Panc1 (cell line): Measurements from ENCODE around the gene GTSE1. TPM values are rescaled to one million over a fixed set of nuclear protein-coding genes. Genes with fewer than 3 reads are reported as not detected.

Experiments
- ATAC-seq: fragments of 200-7000 bp; cut with Tn5 transposase; 2 replicates; pipeline ENCODE4 v1.9.1; 2020; ENCODE audit warnings: mild to moderate bottlenecking, moderate library complexity
- BruUV-seq: library from RNA; stranded (reverse); fragments of 400-500 nt; replicated peaks from 2 replicates; lab custom pipeline; 2021; lab: Mats Ljungman, UMichigan
- CTCF ChIA-PET: fragments of 300-600 bp; sonication (Branson Sonifier 250); formaldehyde crosslinking; loops from one replicate; lab custom pipeline; 2022; ENCODE audit warnings: antibody characterized with exemption; lab: Charles Lee
- POLR2A ChIA-PET: fragments of 300-600 bp; sonication (Branson Sonifier 250); formaldehyde crosslinking; loops from one replicate; lab custom pipeline; 2022; ENCODE audit warnings: antibody characterized with exemption; lab: Charles Lee
- DNase-seq: peaks from one replicate; pipeline ENCODE4 v3.0.0-alpha.2; 2010; ENCODE audit warnings: low read depth, low spot score
- H3K27ac ChIP-seq: 2 replicates; pipeline ENCODE4 v1.5.1; 2011; ENCODE audit warnings: mild to moderate bottlenecking, low read length, inconsistent platforms
- H3K27me3 ChIP-seq: fragments of 200-500 bp; sonication (Bioruptor generic); 2 replicates; pipeline ENCODE4 v1.6.0; 2014; ENCODE audit warnings: low read length, inconsistent platforms; ENCODE audit not compliant: control insufficient read depth, insufficient read depth
- H3K36me3 ChIP-seq: fragments of 200-500 bp; sonication (Bioruptor generic); 2 replicates; pipeline ENCODE4 v1.5.1; 2014; ENCODE audit warnings: inconsistent platforms, mild to moderate bottlenecking, low read length, moderate library complexity; ENCODE audit not compliant: control insufficient read depth, insufficient read depth
- H3K4me1 ChIP-seq: 2 replicates; pipeline ENCODE4 v1.5.1; 2011; ENCODE audit warnings: inconsistent platforms, mild to moderate bottlenecking, low read length, moderate library complexity; ENCODE audit not compliant: control insufficient read depth, insufficient read depth
- H3K4me3 ChIP-seq, 2 experiments: 2 replicates each; pipeline ENCODE4 v1.5.1; 2011 to 2012; ENCODE audit warnings: low read depth in 2 of 2, low read length in 2 of 2, mild to moderate bottlenecking in 2 of 2, inconsistent platforms in 1 of 2, moderate library complexity in 1 of 2
- H3K9me3 ChIP-seq: fragments of 200-500 bp; sonication (Bioruptor generic); 2 replicates; pipeline ENCODE4 v1.5.1; 2014; ENCODE audit warnings: low read depth, mild to moderate bottlenecking, inconsistent platforms, low read length, moderate library complexity; ENCODE audit not compliant: control insufficient read depth, insufficient read depth
- POLR2AphosphoS5 ChIP-seq: IDR thresholded peaks from 2 replicates; pipeline ENCODE4 v1.6.1; 2012; ENCODE audit warnings: mild to moderate bottlenecking, low read depth, low read length, moderate library complexity
- SIN3A ChIP-seq: IDR thresholded peaks from 2 replicates; pipeline ENCODE4 v1.6.1; 2012; ENCODE audit warnings: low read depth, mild to moderate bottlenecking, low read length, moderate library complexity, borderline replicate concordance; ENCODE audit not compliant: insufficient read depth
- TCF7L2 ChIP-seq: IDR thresholded peaks from 2 replicates; pipeline ENCODE4 v1.6.1; 2011; ENCODE audit warnings: mild to moderate bottlenecking, low read depth, low read length, inconsistent platforms
- in situ Hi-C: cut with HindIII; loops from 2 replicates; pipeline ENCODE4 v1.10.0; 2016; ENCODE audit warnings: low sequenced_read_pairs, low pct_unique_long_range_greater_than_20kb
- intact Hi-C: fragments of 100-400 bp; cut with micrococcal nuclease; formaldehyde crosslinking; loops from one replicate; pipeline ENCODE4 v1.10.0; 2022; ENCODE audit not compliant: unreplicated experiment
- total RNA-seq: library from RNA; stranded (reverse); gene quantifications from one replicate; pipeline ENCODE4 v1.2.1, GENCODE V29; 2021; ENCODE audit not compliant: unreplicated experiment
- TF ChIP-seq, protein P1 (sequence below), 2 experiments: IDR thresholded peaks; 2 replicates each; pipeline ENCODE4 v1.6.1; 2011 to 2012; ENCODE audit warnings: low read depth in 2 of 2, control low read depth in 1 of 2, low read length in 1 of 2, mild to moderate bottlenecking in 1 of 2, moderate library complexity in 1 of 2; ENCODE audit not compliant: insufficient read depth in 1 of 2
- TF ChIP-seq, protein P2 (sequence below): fragments of 450-650 bp; IDR thresholded peaks from 2 replicates; pipeline ENCODE4 v1.5.1; 2017; ENCODE audit warnings: mild to moderate bottlenecking

Gene GTSE1
- total RNA-seq, 1 experiment from 2014 or later = 36.2 TPM

DNA sequence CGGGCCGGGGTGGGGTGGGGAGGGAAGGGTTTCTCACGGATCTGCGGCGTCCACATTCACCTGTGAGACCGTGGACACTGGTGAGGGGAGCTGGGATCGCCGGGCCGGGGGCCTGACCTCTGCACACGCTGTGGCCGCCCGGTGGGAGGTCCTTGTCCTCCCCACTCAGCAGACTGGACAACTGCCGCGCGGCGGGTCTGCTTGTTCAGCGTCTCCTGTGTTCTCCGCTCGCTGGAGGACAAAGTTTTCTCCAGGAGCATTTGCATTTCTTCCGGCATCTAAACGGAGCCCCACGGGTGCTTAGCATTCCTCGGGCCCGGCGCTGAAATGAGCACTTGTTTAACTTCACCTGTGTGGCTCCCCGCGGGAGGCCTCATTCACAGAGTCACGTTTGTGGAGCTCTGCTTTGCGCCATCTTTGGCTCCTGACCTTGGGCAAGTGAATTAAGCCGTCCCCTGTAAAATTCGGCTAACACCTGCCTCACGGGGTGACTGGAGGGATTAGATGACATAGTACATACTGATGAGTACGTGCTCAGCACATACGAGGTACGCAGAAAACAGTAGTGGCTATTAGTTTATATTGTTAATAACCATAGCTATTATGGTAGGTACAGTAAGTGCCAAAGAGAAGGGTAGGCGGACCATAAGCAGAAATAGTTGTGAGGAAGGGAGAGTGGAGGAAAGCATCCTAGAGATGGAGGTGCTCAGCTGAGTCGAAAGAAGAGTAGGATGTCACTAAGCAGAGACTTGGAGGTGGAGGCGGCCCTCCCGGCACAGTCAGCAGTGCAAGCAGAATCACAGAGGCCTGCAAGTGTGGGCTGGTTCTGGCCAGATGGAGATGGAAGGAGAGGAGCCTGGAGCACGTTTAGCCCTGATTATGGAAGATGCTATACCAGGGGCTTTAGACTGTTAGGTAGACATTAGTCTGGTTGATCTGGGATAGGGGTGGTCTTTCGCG, 39.7 kb downstream of the GTSE1 start:
- ATAC-seq (peak; percentile 20; the same call in 1 of the 2 replicates), DNase-seq (no peak)
- no peak for TF ChIP-seq TCF7L2
- H3K4me1 ChIP-seq = no peaks in the 10 kb centered on the region; the same call in 1 of the 2 replicates
- H3K9me3 ChIP-seq = no peaks in the 10 kb centered on the region
- H3K4me3 ChIP-seq = peak overlapping the region; percentile 78 to 79
- ChIA-PET CTCF (interaction anchor here (0.8 kb wide), 1 partner anchor 216 kb away, joined by 4 read pairs; no protein-coding TSS in a partner anchor), POLR2A (no interaction called here)
- in situ Hi-C loops = no loop called here
- peak overlapping the region; percentile 85 for H3K27ac ChIP-seq
- no peaks in the 10 kb centered on the region for H3K27me3 ChIP-seq
- H3K36me3 ChIP-seq = peaks cover 7% of the 10 kb centered on the region
- BruUV-seq = no TSS peak
- intact Hi-C loops = no loop called here

DNA sequence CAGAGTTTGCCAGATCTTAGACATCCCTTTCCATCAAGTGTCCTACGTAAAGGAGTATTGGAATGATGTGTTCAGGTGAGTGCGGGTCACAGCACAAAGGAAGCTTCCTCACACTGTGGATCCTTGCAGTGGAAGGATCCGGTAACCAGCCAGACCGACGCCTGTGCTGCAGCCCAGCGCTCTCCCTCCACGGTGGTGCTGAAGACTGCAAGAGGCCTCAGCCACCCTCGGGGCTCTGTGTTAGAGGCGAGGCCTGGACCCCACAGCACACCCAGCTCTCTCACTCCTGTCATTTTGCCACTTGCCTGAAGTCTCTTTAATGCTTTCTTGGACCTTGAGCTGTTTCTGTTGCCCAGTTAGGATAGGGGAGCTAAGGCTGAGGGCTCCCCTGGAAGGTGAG, 41.2 kb downstream of the GTSE1 start:
- ChIA-PET CTCF (no interaction called here), POLR2A (interaction anchor here (0.6 kb wide), 1 partner anchor 26 kb away, joined by 13 read pairs; no protein-coding TSS in a partner anchor)
- no peak overlapping the region for H3K27ac ChIP-seq
- intact Hi-C loops (no loop called here), in situ Hi-C loops (no loop called here)
- no peaks in the 10 kb centered on the region; the same call in 1 of the 2 replicates for H3K4me1 ChIP-seq
- no peaks in the 10 kb centered on the region for H3K9me3 ChIP-seq
- DNase-seq (no peak), ATAC-seq (no peak)
- no peaks in the 10 kb centered on the region for H3K27me3 ChIP-seq
- TF ChIP-seq SIN3A (no peak), TCF7L2 (no peak), POLR2AphosphoS5 (no peak)
- TF ChIP-seq, protein P1, sequence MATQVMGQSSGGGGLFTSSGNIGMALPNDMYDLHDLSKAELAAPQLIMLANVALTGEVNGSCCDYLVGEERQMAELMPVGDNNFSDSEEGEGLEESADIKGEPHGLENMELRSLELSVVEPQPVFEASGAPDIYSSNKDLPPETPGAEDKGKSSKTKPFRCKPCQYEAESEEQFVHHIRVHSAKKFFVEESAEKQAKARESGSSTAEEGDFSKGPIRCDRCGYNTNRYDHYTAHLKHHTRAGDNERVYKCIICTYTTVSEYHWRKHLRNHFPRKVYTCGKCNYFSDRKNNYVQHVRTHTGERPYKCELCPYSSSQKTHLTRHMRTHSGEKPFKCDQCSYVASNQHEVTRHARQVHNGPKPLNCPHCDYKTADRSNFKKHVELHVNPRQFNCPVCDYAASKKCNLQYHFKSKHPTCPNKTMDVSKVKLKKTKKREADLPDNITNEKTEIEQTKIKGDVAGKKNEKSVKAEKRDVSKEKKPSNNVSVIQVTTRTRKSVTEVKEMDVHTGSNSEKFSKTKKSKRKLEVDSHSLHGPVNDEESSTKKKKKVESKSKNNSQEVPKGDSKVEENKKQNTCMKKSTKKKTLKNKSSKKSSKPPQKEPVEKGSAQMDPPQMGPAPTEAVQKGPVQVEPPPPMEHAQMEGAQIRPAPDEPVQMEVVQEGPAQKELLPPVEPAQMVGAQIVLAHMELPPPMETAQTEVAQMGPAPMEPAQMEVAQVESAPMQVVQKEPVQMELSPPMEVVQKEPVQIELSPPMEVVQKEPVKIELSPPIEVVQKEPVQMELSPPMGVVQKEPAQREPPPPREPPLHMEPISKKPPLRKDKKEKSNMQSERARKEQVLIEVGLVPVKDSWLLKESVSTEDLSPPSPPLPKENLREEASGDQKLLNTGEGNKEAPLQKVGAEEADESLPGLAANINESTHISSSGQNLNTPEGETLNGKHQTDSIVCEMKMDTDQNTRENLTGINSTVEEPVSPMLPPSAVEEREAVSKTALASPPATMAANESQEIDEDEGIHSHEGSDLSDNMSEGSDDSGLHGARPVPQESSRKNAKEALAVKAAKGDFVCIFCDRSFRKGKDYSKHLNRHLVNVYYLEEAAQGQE (IDR thresholded peaks at IDR 0.05; ENCODE audit: insufficient read depth in 1 of 2, low read depth in 2 of 2, low read length in 1 of 2) = no peak; a peak in 1 of 4 replicates
- TF ChIP-seq, protein P2, sequence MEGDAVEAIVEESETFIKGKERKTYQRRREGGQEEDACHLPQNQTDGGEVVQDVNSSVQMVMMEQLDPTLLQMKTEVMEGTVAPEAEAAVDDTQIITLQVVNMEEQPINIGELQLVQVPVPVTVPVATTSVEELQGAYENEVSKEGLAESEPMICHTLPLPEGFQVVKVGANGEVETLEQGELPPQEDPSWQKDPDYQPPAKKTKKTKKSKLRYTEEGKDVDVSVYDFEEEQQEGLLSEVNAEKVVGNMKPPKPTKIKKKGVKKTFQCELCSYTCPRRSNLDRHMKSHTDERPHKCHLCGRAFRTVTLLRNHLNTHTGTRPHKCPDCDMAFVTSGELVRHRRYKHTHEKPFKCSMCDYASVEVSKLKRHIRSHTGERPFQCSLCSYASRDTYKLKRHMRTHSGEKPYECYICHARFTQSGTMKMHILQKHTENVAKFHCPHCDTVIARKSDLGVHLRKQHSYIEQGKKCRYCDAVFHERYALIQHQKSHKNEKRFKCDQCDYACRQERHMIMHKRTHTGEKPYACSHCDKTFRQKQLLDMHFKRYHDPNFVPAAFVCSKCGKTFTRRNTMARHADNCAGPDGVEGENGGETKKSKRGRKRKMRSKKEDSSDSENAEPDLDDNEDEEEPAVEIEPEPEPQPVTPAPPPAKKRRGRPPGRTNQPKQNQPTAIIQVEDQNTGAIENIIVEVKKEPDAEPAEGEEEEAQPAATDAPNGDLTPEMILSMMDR = no peak
- BruUV-seq = no TSS peak
- peaks cover 7% of the 10 kb centered on the region for H3K36me3 ChIP-seq
- H3K4me3 ChIP-seq = no peak overlapping the region
